GM20000 (cell line): ENCODE results near the gene KCNK3.

Experiments used
- DNase-seq: peaks from one replicate; pipeline ENCODE4 v3.0.0; 2012; ENCODE audit warnings: low spot score
- TF ChIP-seq, protein P1 (sequence below): IDR thresholded peaks from 2 replicates; pipeline ENCODE4 v1.5.1; 2012; ENCODE audit warnings: mild to moderate bottlenecking, control low read depth; ENCODE audit errors: extremely low read depth, missing control alignments

KCNK3 gene

DNA sequence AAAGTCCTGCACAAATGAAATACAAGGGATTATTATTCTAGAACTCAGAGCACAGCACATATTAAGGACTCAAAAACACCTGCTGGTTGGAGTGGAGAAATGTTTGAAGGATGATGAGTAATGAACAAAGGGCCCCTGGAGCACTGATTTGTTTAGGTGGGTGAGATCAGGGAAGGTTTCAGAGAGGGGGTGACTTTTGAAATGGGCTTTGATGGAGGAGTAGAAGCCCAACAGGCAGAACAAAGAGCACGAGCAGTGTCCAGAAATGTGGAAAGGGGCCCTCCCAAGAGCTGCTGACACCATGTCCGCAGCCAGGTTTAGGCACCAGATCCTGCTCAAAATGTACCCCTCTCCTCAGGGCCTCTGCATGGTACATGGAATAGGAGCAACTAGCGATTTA is 23.8 kb downstream of the KCNK3 start:
- DNase-seq, result no peak
- TF ChIP-seq, protein P1, sequence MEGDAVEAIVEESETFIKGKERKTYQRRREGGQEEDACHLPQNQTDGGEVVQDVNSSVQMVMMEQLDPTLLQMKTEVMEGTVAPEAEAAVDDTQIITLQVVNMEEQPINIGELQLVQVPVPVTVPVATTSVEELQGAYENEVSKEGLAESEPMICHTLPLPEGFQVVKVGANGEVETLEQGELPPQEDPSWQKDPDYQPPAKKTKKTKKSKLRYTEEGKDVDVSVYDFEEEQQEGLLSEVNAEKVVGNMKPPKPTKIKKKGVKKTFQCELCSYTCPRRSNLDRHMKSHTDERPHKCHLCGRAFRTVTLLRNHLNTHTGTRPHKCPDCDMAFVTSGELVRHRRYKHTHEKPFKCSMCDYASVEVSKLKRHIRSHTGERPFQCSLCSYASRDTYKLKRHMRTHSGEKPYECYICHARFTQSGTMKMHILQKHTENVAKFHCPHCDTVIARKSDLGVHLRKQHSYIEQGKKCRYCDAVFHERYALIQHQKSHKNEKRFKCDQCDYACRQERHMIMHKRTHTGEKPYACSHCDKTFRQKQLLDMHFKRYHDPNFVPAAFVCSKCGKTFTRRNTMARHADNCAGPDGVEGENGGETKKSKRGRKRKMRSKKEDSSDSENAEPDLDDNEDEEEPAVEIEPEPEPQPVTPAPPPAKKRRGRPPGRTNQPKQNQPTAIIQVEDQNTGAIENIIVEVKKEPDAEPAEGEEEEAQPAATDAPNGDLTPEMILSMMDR, result no peak

DNA sequence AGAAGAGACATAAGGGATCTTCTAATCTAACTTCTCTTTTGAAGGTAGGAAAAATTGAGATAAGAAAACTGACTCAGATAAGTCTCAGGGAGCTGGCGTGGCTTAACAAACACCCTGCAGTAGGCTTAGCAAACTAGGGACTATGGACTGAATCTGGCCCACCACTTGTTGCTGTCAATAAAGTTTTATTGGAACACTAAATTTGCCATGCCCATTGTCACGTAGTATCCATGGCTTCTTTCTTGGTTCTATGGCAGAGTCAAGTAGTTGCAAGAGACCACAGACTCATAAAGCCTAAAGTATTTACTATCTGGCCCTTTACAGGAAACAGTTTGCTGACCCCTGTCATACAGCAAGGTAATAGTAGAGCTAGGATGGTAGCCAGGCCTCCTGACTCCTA is 24.2 kb downstream of the KCNK3 start:
- TF ChIP-seq, protein P1, result no peak
- DNase-seq, result no peak

DNA sequence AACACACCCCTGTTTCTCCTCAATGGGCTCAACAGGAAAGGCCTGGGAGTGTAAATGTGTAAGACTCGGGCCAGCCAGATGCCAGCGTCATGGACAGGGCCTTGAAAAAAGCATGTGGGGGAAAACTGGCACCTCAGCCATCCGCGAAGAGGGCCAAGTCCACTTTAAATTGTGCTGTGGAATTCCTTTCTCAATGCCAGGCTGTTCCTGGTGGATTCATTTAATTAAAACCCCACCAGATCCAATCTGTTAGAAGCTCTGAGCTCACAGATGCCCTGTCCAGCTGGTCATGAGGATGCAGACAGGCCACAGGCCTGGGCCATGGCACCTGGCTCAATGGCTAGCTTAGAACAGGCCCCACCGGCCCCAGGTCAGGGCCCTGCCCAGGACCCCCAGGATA is 24.8 kb downstream of the KCNK3 start:
- TF ChIP-seq, protein P1, result no peak
- DNase-seq, result no peak

DNA sequence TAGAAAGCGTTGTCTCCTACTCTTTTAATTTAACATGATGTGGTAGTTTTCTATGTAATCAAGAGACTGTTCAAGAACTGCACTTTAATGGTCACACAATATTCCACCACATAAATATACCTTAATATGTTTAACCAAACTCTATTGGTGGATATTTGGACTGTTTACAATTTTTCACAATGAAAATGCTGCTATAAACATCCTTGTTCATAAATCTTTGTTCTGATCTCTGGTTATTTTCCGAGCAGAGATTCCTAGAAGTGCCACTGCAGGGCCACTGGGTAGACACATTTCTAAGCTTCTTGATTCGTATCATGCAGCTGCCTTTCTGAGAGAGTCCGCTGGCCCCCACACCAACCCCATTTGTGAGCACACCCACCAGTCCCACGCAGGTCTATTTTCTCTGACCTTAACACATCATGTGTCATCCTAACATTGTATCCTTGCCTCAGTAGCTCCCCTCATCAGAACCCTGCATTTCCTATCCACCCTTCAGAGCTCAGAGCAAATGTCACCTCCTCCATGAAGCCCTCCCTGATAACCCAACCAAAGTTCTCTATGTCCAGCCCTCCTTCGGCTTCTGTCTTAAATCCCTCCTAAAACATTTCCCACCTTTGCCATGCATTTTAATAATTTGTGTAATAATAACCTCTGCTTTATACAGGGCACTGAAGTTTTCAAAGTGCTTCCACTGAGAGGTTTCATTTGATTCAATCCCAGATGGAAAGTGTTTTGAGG is 26.6 kb downstream of the KCNK3 start:
- DNase-seq, result no peak
- TF ChIP-seq, protein P1, result no peak

DNA sequence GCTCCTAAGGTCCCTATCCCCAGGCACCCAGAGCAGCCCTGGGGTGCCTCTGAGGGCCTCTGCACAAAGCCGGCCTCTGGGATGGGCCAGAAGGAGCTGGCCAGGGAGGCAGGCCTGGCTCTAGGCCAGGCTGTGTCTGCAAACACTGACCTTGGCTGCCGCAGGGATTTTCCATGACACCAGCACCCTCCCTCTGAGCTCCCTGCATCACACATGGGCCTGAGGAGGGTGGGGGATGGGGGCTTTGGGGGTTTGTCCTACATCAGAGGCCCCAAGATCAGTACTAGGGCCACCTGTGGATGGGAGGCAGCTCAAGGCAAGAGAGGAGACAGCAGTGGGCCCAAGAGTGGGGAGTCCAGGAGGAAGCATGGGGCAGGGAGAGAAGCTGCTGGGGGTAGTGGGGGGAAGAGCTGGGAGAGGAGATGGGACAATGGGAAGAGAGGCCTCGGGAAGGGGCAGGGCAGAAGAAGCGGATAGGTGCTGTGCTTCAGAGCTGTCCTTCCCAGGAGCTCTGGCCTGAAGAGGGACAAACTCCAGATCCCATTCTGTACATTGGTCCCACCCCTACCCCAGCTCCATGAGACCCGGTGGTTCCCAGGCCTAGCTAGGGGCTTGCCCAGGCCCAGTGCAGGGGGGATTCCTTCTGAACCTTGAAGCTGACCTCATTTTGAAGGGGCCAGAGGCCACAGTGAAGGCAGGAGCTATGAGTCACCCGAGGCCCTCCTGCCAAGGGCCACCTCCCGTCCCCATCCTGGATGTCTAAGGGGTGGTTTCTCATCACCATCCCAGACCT is 28.0 kb downstream of the KCNK3 start:
- DNase-seq, result no peak
- TF ChIP-seq, protein P1, result no peak

DNA sequence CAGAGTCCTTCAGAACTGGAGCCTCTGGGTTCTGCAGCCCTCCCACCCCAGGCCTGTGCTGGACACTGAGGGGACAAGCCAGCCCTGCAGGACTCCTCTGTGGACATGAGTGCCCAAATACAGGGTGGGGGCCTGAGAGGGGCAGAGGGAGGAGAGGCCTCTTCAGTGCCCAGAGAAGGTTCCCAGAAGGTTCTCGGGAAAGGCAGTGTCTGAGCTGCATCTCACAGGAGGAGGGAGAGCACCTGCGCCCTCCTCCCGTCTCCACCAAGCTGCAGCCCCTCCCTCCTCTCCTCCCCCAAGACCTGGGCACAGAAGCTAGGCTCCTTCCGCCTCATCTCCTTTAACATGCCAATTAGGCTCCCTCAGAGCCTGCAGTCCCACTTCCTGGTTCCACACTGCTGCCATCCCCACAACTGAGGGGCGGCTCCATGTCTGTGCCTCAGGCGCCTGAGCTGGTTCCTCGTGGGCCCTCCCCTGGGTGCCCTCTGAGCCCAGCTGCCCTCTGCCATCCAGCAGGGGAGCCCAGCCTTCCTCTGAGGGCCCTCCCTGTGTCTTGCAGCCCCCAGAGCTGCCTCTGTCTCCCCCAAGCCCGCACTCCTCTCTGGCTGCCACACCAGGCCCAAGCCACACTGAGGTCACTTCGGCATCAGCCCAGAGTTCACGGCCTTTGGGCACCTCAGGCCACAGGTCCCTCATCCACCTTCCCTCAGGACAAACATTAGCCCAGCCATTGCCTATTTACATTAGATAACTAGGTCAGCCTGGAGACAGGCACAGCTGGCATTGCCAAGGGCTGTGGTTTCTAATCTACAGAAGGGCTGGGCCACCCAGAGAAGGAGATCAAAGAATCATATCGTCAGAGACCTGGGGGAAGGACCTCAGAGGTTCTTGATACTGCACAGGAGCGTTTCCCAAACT is 28.9 kb downstream of the KCNK3 start:
- TF ChIP-seq, protein P1, result no peak
- no peak for DNase-seq
